Measurements from ENCODE around the gene ATE1. TPM values are rescaled to one million over a fixed set of nuclear protein-coding genes. Genes with fewer than 3 reads are reported as not detected.

The ATE1 gene
- total and polyA plus RNA-seq, 2 experiments from 2014 or later: 17.4 to 24.5 TPM

DNA sequence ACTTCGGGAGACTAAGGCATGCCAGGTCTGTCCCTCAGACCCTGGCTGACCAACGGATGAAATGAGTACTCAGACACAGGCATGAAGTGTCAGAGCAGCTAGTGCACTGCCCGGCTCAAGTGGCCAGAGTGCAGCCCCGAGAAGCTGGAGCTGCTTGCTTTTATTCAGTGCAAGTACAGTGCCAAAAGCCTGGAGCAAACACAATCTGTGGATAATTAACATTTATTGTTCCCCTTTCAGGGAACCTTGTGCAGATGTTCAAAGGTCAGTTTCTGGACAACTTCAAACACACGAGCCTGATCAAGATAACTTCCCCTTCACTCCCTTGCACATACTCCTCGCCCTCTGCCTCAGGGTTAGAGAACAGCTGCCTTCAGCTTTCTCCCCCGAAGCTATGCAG lies 7.9 kb upstream of the ATE1 start:
- Histone ChIP-seq H2AFZ (no peak overlapping the region), H3K4me1 (ENCODE audit: insufficient read depth) (no peaks in the 10 kb centered on the region), H3K36me3 (ENCODE audit: insufficient read depth) (no peaks in the 10 kb centered on the region), H3K4me3 (no peak overlapping the region), H3F3A (replicated peaks; ENCODE audit: low read depth) (no peaks in the 10 kb centered on the region), H3K9me2 (ENCODE audit: insufficient read depth) (peaks cover 4% of the 10 kb centered on the region; the same call in 1 of the 2 replicates), H3K27me3 (ENCODE audit: insufficient read depth) (no peaks in the 10 kb centered on the region), H3K27ac (ENCODE audit: low read depth) (no peak overlapping the region), H4K20me1 (replicated peaks; ENCODE audit: insufficient read depth) (no peaks in the 10 kb centered on the region), H3K4me2 (no peak overlapping the region), H3K79me2 (replicated peaks; ENCODE audit: insufficient read depth) (no peaks in the 10 kb centered on the region)
- peaks cover 2% of the 10 kb centered on the region; the same call in 1 of the 3 replicates for H3K9me3 Mint-ChIP-seq
- H3K27ac Mint-ChIP-seq: no peak overlapping the region
- no peak for TF ChIP-seq ZNF114 (CRISPR knock-in tag; IDR thresholded peaks at IDR 0.05)
- no peak for TF ChIP-seq EZH2 (IDR thresholded peaks at IDR 0.05; ENCODE audit: low read depth, unreplicated experiment)
- TF ChIP-seq, protein P1, sequence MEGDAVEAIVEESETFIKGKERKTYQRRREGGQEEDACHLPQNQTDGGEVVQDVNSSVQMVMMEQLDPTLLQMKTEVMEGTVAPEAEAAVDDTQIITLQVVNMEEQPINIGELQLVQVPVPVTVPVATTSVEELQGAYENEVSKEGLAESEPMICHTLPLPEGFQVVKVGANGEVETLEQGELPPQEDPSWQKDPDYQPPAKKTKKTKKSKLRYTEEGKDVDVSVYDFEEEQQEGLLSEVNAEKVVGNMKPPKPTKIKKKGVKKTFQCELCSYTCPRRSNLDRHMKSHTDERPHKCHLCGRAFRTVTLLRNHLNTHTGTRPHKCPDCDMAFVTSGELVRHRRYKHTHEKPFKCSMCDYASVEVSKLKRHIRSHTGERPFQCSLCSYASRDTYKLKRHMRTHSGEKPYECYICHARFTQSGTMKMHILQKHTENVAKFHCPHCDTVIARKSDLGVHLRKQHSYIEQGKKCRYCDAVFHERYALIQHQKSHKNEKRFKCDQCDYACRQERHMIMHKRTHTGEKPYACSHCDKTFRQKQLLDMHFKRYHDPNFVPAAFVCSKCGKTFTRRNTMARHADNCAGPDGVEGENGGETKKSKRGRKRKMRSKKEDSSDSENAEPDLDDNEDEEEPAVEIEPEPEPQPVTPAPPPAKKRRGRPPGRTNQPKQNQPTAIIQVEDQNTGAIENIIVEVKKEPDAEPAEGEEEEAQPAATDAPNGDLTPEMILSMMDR (conservative IDR thresholded peaks at IDR 0.05; ENCODE audit: low read depth in 2 of 2): no peak
- no peak for TF ChIP-seq POLR2AphosphoS5 (IDR thresholded peaks at IDR 0.05; ENCODE audit: low read depth)
- TF ChIP-seq, protein P2, sequence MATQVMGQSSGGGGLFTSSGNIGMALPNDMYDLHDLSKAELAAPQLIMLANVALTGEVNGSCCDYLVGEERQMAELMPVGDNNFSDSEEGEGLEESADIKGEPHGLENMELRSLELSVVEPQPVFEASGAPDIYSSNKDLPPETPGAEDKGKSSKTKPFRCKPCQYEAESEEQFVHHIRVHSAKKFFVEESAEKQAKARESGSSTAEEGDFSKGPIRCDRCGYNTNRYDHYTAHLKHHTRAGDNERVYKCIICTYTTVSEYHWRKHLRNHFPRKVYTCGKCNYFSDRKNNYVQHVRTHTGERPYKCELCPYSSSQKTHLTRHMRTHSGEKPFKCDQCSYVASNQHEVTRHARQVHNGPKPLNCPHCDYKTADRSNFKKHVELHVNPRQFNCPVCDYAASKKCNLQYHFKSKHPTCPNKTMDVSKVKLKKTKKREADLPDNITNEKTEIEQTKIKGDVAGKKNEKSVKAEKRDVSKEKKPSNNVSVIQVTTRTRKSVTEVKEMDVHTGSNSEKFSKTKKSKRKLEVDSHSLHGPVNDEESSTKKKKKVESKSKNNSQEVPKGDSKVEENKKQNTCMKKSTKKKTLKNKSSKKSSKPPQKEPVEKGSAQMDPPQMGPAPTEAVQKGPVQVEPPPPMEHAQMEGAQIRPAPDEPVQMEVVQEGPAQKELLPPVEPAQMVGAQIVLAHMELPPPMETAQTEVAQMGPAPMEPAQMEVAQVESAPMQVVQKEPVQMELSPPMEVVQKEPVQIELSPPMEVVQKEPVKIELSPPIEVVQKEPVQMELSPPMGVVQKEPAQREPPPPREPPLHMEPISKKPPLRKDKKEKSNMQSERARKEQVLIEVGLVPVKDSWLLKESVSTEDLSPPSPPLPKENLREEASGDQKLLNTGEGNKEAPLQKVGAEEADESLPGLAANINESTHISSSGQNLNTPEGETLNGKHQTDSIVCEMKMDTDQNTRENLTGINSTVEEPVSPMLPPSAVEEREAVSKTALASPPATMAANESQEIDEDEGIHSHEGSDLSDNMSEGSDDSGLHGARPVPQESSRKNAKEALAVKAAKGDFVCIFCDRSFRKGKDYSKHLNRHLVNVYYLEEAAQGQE (IDR thresholded peaks at IDR 0.05; ENCODE audit: unreplicated experiment): no peak
- TF ChIP-seq, protein P3, sequence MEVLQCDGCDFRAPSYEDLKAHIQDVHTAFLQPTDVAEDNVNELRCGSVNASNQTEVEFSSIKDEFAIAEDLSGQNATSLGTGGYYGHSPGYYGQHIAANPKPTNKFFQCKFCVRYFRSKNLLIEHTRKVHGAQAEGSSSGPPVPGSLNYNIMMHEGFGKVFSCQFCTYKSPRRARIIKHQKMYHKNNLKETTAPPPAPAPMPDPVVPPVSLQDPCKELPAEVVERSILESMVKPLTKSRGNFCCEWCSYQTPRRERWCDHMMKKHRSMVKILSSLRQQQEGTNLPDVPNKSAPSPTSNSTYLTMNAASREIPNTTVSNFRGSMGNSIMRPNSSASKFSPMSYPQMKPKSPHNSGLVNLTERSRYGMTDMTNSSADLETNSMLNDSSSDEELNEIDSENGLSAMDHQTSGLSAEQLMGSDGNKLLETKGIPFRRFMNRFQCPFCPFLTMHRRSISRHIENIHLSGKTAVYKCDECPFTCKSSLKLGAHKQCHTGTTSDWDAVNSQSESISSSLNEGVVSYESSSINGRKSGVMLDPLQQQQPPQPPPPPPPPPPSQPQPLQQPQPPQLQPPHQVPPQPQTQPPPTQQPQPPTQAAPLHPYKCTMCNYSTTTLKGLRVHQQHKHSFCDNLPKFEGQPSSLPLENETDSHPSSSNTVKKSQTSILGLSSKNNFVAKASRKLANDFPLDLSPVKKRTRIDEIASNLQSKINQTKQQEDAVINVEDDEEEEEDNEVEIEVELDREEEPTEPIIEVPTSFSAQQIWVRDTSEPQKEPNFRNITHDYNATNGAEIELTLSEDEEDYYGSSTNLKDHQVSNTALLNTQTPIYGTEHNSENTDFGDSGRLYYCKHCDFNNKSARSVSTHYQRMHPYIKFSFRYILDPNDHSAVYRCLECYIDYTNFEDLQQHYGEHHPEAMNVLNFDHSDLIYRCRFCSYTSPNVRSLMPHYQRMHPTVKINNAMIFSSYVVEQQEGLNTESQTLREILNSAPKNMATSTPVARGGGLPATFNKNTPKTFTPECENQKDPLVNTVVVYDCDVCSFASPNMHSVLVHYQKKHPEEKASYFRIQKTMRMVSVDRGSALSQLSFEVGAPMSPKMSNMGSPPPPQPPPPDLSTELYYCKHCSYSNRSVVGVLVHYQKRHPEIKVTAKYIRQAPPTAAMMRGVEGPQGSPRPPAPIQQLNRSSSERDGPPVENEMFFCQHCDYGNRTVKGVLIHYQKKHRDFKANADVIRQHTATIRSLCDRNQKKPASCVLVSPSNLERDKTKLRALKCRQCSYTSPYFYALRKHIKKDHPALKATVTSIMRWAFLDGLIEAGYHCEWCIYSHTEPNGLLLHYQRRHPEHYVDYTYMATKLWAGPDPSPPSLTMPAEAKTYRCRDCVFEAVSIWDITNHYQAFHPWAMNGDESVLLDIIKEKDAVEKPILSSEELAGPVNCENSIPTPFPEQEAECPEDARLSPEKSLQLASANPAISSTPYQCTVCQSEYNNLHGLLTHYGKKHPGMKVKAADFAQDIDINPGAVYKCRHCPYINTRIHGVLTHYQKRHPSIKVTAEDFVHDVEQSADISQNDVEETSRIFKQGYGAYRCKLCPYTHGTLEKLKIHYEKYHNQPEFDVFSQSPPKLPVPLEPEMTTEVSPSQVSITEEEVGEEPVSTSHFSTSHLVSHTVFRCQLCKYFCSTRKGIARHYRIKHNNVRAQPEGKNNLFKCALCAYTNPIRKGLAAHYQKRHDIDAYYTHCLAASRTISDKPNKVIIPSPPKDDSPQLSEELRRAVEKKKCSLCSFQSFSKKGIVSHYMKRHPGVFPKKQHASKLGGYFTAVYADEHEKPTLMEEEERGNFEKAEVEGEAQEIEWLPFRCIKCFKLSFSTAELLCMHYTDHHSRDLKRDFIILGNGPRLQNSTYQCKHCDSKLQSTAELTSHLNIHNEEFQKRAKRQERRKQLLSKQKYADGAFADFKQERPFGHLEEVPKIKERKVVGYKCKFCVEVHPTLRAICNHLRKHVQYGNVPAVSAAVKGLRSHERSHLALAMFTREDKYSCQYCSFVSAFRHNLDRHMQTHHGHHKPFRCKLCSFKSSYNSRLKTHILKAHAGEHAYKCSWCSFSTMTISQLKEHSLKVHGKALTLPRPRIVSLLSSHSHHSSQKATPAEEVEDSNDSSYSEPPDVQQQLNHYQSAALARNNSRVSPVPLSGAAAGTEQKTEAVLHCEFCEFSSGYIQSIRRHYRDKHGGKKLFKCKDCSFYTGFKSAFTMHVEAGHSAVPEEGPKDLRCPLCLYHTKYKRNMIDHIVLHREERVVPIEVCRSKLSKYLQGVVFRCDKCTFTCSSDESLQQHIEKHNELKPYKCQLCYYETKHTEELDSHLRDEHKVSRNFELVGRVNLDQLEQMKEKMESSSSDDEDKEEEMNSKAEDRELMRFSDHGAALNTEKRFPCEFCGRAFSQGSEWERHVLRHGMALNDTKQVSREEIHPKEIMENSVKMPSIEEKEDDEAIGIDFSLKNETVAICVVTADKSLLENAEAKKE (CRISPR knock-in tag; IDR thresholded peaks at IDR 0.05): no peak
- TF ChIP-seq JUNB (IDR thresholded peaks at IDR 0.05; ENCODE audit: unreplicated experiment): no peak
- TF ChIP-seq EZH2phosphoT487 (IDR thresholded peaks at IDR 0.05; ENCODE audit: unreplicated experiment): no peak
- TF ChIP-seq CREB1 (CRISPR knock-in tag; IDR thresholded peaks at IDR 0.05; ENCODE audit: low read depth): no peak
- no peak for TF ChIP-seq NANOG (IDR thresholded peaks at IDR 0.05; ENCODE audit: borderline replicate concordance)
- TF ChIP-seq STAT1 (IDR thresholded peaks at IDR 0.05; ENCODE audit: unreplicated experiment): no peak
- no peak for TF ChIP-seq ZNF331 (CRISPR knock-in tag; IDR thresholded peaks at IDR 0.05; ENCODE audit: low read depth)
- TF ChIP-seq, protein P4, sequence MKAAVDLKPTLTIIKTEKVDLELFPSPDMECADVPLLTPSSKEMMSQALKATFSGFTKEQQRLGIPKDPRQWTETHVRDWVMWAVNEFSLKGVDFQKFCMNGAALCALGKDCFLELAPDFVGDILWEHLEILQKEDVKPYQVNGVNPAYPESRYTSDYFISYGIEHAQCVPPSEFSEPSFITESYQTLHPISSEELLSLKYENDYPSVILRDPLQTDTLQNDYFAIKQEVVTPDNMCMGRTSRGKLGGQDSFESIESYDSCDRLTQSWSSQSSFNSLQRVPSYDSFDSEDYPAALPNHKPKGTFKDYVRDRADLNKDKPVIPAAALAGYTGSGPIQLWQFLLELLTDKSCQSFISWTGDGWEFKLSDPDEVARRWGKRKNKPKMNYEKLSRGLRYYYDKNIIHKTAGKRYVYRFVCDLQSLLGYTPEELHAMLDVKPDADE (IDR thresholded peaks at IDR 0.05): no peak
- peaks cover 15% of the 10 kb centered on the region for H3K27me3 Mint-ChIP-seq (ENCODE audit: insufficient read depth, low read depth, poor library complexity)
- H3K4me1 Mint-ChIP-seq: peaks cover 3% of the 10 kb centered on the region; the same call in 2 of the 3 replicates
- no peak overlapping the region for H3K4me3 Mint-ChIP-seq
- no peak for DNase-seq (ENCODE audit: low spot score)
- H3K36me3 Mint-ChIP-seq (ENCODE audit: low read depth): peaks cover 11% of the 10 kb centered on the region; the same call in 2 of the 3 replicates
- ATAC-seq: no peak

Measured in GM23338 (cell line).